NCI-H1105 (cell line): ENCODE measurements around the gene WDR27.
"Not testable (repeated sequence)": the region's sequence is repeated elsewhere in the genome, so short reads cannot be mapped to it uniquely, and the experiment has no call there.

ENCODE experiments used
- DNase-seq: peaks from one replicate; lab custom pipeline; 2025; lab: John Stamatoyannopoulos, UW

Gene WDR27

GRCh38 chr6:169479783-169480495 is 221.9 kb downstream of the WDR27 start:
- no peak for DNase-seq

GRCh38 chr6:169474362-169474761 is 227.5 kb downstream of the WDR27 start:
- no peak for DNase-seq

GRCh38 chr6:169473663-169474062 is 228.2 kb downstream of the WDR27 start:
- no peak for DNase-seq

GRCh38 chr6:169472786-169473416 is 228.9 kb downstream of the WDR27 start:
- DNase-seq = no peak

- DNase-seq = no peak
Observed at GRCh38 chr6:169470790-169471189, 231.0 kb downstream of the WDR27 start.

- no peak for DNase-seq
Observed at GRCh38 chr6:169469028-169469427, 232.8 kb downstream of the WDR27 start.

GRCh38 chr6:169467755-169468154 is 234.1 kb downstream of the WDR27 start:
- DNase-seq = not testable (repeated sequence)

- DNase-seq = not testable (repeated sequence)
Observed at GRCh38 chr6:169466256-169466655, 235.6 kb downstream of the WDR27 start.

- no peak for DNase-seq
Observed at GRCh38 chr6:169457762-169458161, 244.1 kb downstream of the WDR27 start.

- no peak for DNase-seq
Observed at GRCh38 chr6:169456840-169457239, 245.0 kb downstream of the WDR27 start.

GRCh38 chr6:169455470-169455869 is 246.4 kb downstream of the WDR27 start:
- DNase-seq = no peak

GRCh38 chr6:169454872-169455204 is 247.0 kb downstream of the WDR27 start:
- DNase-seq = no peak

GRCh38 chr6:169454204-169454871 is 247.5 kb downstream of the WDR27 start:
- no peak for DNase-seq

GRCh38 chr6:169452869-169453620 is 248.8 kb downstream of the WDR27 start:
- no peak for DNase-seq

- no peak for DNase-seq
Observed at GRCh38 chr6:169452117-169452868, 249.5 kb downstream of the WDR27 start.

GRCh38 chr6:169451065-169451838 is 250.6 kb downstream of the WDR27 start:
- no peak for DNase-seq

- DNase-seq = no peak
Observed at GRCh38 chr6:169450097-169450496, 251.7 kb downstream of the WDR27 start.

- DNase-seq = no peak
Observed at GRCh38 chr6:169449221-169449620, 252.6 kb downstream of the WDR27 start.

- peak; percentile 69 for DNase-seq
Observed at GRCh38 chr6:169445661-169446581, 255.9 kb downstream of the WDR27 start.

GRCh38 chr6:169445227-169445626 is 256.6 kb downstream of the WDR27 start:
- no peak for DNase-seq
